ENCODE results near the gene RARB.

Gene RARB

DNA sequence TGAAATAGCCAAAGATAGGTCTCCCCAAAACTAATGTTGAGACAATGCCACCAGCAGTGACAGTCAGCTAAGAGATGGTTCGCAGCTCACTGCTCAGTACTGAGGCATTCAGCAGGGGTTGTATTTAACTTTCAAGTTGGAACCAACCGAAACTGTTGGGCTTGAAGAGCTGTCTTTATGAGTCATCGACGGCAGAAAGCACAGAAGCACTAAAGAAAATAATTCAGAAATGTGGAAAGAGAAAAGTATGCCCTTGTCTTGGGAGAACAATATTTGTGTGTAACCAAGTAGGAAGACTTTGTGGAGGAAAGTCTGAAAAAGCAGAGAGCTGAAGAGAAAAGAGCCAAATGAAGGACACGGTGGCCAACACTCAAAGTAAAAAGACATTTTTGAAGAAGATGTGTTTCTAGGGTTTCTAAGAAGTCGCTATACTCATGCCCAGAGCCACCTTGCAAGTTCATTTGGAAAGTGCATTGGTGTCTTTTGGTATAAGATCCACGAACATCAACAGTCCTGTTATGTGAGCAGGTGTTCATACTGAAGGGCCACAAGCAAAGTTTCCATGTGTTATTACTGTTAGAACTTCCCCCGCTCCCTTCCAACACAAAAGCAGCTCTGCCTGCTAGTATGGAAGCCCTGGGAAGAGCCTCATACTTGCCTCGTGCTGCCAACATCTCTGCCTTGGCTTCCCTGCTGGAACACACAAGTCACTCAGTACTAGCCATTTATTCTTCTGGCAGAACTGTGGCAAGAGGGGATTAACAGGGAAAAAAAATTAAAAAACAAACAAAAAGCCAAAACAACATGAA lies 4.1 kb upstream of the RARB start:
- no peak for DNase-seq

GRCh38 chr3:25424614-25425013 lies 3.4 kb upstream of the RARB start:
- DNase-seq, result no peak

GRCh38 chr3:25426408-25426807 lies 1.7 kb upstream of the RARB start:
- DNase-seq, result no peak

DNA sequence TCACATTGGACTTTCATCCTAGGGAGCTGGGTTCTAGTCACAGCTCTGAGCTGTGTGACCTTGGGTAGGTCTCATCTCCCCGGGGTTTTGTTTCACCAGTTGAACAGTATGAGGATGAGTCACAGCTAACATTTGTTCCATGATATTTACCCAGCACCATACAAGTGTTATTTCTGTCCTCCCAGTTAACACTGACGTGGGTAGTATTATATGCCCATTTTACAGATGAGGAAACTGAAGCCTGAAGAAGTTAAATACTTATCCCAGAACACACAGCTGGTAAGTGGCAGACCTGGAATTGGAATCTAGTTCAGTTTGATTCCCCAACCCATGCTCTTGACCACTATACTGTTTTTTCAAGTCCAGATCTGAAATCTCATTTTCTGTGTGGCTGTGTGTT lies 908 bp upstream of the RARB start:
- DNase-seq, result no peak

- DNase-seq, result no peak
Measured at GRCh38 chr3:25427563-25427941, 511 bp upstream of the RARB start.

DNA sequence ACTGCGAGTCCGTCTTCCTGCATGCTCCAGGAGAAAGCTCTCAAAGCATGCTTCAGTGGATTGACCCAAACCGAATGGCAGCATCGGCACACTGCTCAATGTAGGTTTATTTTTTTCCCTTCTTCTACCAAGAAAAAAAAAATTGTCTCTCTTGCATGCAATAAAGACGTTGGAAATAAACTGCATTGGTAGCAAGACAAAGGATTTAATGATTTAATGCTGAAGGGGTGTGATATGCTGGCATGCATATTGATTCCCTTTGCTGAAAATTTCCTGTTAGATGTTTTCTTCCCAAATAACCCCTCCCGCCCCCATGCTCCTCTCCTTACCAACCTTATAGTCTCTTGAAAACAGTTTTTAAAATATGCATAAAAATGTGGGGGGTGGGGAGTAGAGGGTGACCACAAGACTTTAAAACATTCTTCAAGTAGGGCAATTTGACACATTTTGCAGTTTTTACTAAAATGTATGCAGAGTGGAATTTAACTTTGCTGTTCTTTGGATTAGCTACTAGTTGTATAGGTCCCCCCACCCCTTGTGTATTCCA lies 799 bp downstream of the RARB start:
- no peak for DNase-seq

- no peak for DNase-seq
Measured at GRCh38 chr3:25429361-25430286, 1.6 kb downstream of the RARB start.

DNA sequence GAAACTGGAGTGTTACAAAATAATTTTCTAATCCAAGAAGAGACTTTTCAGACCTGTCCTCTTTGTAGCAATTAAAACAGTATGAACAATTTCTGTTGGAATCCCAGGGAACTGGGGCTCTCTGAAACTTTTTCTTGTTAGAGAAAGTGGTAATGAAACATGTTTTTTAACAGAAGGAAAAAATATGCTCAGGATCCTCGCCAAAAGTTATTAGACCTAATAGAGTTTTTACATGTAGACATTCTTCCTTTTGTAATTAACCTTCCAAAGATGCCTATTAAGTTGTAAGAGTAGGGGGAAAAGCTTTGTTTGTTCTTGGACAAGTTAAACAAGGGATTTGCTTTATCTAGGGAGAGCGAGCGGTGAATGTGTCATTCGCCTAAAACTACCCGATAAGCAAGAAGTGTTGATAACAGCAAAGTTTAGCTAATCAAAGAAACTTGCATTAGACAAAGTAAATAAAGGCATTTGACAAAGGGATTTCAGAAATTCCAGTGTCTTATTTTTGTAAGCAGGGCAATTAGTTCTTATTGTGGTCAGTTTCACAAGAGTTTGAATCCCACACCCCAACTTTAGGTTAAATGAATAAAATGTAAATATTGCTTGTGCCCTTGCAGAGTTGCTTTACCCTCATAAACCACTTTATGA lies 2.3 kb downstream of the RARB start:
- no peak for DNase-seq

- no peak for DNase-seq
Measured at GRCh38 chr3:25430935-25431770, 3.1 kb downstream of the RARB start.

GRCh38 chr3:25432176-25432720 lies 4.2 kb downstream of the RARB start:
- DNase-seq, result no peak

GRCh38 chr3:25433106-25433505 lies 5.0 kb downstream of the RARB start:
- DNase-seq, result no peak

- no peak for DNase-seq
Measured at GRCh38 chr3:25433868-25434267, 5.8 kb downstream of the RARB start.

GRCh38 chr3:25437953-25438352 lies 9.9 kb downstream of the RARB start:
- DNase-seq, result no peak

DNA sequence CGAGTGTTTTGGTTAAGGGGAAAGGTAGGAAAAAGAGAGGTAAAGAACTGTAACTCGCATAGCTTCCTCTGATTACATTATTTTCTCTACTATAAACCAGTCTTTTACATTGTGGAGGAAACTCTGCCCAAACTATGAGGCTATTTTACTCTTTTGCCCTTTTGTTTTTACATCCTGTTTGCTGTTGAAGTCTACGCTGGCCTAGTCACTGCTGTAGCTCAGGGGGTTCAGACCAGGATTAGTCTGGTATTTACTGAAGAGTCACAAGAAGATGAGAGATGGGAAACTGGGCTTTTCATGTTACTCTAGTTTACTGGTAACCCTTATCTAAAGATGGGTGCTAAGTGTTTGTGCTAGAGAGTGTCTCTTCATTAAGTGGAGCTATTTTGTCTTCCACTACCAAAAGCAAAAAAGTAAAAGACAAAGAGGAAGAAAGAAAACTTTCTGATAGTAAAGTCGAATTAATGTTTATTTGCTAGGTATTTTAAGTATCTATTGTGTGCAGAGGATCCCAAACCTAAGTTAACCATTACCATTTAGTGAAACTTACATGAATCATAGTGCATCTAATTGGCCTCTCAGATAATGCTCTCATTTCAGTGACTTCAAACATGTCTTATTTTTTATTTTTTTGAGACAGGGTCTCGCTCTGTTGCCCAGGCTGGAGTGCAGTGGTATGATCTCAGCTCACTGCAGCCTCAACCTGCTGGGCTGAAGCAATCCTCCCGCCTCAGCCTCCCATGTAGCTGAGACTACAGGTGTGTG lies 10.9 kb downstream of the RARB start:
- no peak for DNase-seq

GRCh38 chr3:25441234-25441856 lies 13.3 kb downstream of the RARB start:
- no peak for DNase-seq

DNA sequence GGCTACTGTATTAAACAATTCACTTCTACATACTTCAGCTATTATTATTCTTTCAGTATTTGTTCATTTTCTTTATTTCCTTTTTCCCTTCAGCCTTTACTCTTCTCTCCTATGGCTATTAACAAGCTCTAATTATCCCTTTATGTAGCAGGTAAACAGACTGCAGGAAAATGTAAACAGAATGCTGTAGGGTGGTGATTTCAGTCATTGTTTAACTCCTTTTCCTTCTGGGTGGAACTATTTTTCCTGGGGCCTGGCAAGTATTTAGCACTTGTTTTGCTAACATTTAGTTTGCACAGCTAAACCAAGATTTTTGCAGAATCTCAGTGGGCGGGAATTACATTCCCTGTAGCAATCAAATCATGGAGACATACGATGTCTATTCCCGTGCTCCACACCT lies 14.4 kb downstream of the RARB start:
- no peak for DNase-seq

- no peak for DNase-seq
Measured at GRCh38 chr3:25444273-25444672, 16.2 kb downstream of the RARB start.

- no peak for DNase-seq
Measured at GRCh38 chr3:25445731-25446130, 17.7 kb downstream of the RARB start.

DNA sequence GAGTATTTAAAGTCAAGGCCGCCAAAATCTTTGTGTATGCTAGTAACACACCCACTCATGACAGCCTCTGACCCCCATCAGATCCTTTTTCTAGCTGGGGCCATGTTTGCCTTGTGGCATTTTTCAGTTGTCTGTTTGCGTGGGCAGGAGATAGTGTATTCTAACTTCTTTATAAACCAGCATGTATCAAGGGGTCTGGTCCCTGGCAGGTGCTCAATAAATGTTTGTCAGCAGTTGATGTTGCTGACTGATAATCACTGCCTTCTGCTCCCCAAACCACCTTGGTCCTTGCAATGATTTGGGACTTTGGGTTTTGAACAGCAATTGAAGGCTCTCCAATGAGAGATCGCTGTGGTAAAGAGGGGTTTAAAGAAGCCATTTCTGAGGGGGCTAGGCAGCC lies 19.2 kb downstream of the RARB start:
- DNase-seq, result no peak

- DNase-seq, result no peak
Measured at GRCh38 chr3:25447925-25448324, 19.9 kb downstream of the RARB start.

All from CD4-positive, alpha-beta T cell treated with Interferon alpha-2 for 1 hour (primary cell).